ENCODE data around the gene SHKBP1.
"Not testable (repeated sequence)": the region's sequence is repeated elsewhere in the genome, so short reads cannot be mapped to it uniquely, and the experiment has no call there.

- TF ChIP-seq CTCF, POLR2A (IDR thresholded peaks at IDR 0.05): not testable (repeated sequence)
Observed at GRCh38 chr19:40591724-40592123, 15.1 kb downstream of the SHKBP1 start.

All from testis (tissue), 2 donors.